Measurements from ENCODE around the gene TCL1B.

The TCL1B gene

DNA sequence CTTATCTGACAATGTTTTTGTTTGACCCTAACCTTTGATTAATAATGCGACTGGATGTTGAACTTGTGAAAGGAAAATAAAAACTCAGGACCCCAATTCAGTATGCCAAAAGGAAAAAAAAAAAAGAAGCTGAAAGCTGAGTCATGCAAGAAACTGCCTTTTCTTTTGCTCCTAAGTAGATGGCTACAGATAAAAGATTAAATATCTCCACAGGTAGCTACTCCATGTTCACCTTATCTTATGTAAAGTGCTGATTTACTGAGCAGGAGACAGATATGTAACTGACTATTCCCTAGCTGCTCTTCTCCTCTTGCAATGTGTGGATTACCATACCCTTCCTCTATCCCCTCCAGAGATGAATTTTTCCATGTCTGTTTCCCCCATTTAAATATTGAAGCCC, 30.8 kb upstream of the TCL1B start:
- DNase-seq (ENCODE audit: low spot score) = no peak
- peaks cover 20% of the 10 kb centered on the region for H3K27me3 ChIP-seq (ENCODE audit: insufficient read depth, poor library complexity, severe bottlenecking)
- ATAC-seq (ENCODE audit: low read depth) = no peak
- TF ChIP-seq, protein P1, sequence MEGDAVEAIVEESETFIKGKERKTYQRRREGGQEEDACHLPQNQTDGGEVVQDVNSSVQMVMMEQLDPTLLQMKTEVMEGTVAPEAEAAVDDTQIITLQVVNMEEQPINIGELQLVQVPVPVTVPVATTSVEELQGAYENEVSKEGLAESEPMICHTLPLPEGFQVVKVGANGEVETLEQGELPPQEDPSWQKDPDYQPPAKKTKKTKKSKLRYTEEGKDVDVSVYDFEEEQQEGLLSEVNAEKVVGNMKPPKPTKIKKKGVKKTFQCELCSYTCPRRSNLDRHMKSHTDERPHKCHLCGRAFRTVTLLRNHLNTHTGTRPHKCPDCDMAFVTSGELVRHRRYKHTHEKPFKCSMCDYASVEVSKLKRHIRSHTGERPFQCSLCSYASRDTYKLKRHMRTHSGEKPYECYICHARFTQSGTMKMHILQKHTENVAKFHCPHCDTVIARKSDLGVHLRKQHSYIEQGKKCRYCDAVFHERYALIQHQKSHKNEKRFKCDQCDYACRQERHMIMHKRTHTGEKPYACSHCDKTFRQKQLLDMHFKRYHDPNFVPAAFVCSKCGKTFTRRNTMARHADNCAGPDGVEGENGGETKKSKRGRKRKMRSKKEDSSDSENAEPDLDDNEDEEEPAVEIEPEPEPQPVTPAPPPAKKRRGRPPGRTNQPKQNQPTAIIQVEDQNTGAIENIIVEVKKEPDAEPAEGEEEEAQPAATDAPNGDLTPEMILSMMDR (IDR thresholded peaks at IDR 0.05; ENCODE audit: poor library complexity, severe bottlenecking) = no peak
- no peaks in the 10 kb centered on the region for H3K9me3 ChIP-seq (ENCODE audit: severe bottlenecking)
- no peaks in the 10 kb centered on the region for H3K4me1 ChIP-seq (ENCODE audit: insufficient read depth, poor library complexity, severe bottlenecking)
- H3K4me3 ChIP-seq (ENCODE audit: severe bottlenecking) = no peak overlapping the region
- H3K36me3 ChIP-seq (ENCODE audit: low read depth) = no peaks in the 10 kb centered on the region
- no peak overlapping the region for H3K27ac ChIP-seq (ENCODE audit: poor library complexity, severe bottlenecking)

DNA sequence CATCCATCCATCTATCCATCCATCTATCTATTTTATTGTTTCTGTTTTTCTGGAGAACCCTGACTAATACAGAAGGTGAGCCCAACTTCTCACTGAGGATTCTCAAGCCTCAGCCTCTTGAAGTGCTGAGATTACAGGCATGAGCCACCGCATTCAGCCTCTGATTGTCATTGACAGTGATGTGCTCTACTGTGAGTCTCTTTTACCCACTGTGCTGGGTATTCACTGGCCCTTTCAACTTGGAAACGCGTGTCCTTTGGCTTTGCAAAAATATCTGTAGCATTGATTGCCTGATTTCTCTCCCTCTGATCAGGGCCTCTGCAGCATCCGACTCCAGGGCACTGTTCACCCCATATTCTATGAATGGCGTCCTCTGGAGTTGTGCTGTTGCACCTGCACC, 29.6 kb upstream of the TCL1B start:
- H3K4me3 ChIP-seq (ENCODE audit: severe bottlenecking) = no peak overlapping the region
- ATAC-seq (ENCODE audit: low read depth) (no peak), DNase-seq (ENCODE audit: low spot score) (no peak)
- no peak overlapping the region for H3K27ac ChIP-seq (ENCODE audit: poor library complexity, severe bottlenecking)
- H3K27me3 ChIP-seq (ENCODE audit: insufficient read depth, poor library complexity, severe bottlenecking) = peaks cover 17% of the 10 kb centered on the region
- no peaks in the 10 kb centered on the region for H3K4me1 ChIP-seq (ENCODE audit: insufficient read depth, poor library complexity, severe bottlenecking)
- TF ChIP-seq, protein P1 (IDR thresholded peaks at IDR 0.05; ENCODE audit: poor library complexity, severe bottlenecking) = no peak
- H3K9me3 ChIP-seq (ENCODE audit: severe bottlenecking) = no peaks in the 10 kb centered on the region
- H3K36me3 ChIP-seq (ENCODE audit: low read depth) = no peaks in the 10 kb centered on the region

DNA sequence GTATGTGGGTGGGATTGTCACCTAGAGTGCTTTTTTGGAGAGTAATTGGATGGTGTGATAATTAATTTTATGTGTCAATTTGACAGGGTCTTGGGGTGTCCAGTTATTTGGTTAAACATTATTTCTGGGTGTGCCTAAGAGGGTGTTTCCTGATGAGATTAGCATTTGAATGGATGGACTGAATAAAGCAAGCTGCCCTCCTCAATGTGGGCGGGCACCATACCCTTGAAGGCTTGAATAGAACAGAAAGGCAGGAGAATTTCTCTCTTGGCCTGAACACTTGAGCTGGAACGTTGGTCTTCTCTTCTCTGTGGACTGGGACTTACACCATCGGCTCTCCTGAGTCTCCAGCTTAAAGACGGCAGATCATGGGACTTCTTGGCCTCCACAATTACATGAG, 28.8 kb upstream of the TCL1B start:
- no peaks in the 10 kb centered on the region for H3K36me3 ChIP-seq (ENCODE audit: low read depth)
- H3K4me1 ChIP-seq (ENCODE audit: insufficient read depth, poor library complexity, severe bottlenecking) = no peaks in the 10 kb centered on the region
- no peaks in the 10 kb centered on the region for H3K9me3 ChIP-seq (ENCODE audit: severe bottlenecking)
- no peak for DNase-seq (ENCODE audit: low spot score)
- peaks cover 17% of the 10 kb centered on the region for H3K27me3 ChIP-seq (ENCODE audit: insufficient read depth, poor library complexity, severe bottlenecking)
- TF ChIP-seq, protein P1 (IDR thresholded peaks at IDR 0.05; ENCODE audit: poor library complexity, severe bottlenecking) = no peak
- no peak overlapping the region for H3K4me3 ChIP-seq (ENCODE audit: severe bottlenecking)
- no peak for ATAC-seq (ENCODE audit: low read depth)
- no peak overlapping the region for H3K27ac ChIP-seq (ENCODE audit: poor library complexity, severe bottlenecking)

DNA sequence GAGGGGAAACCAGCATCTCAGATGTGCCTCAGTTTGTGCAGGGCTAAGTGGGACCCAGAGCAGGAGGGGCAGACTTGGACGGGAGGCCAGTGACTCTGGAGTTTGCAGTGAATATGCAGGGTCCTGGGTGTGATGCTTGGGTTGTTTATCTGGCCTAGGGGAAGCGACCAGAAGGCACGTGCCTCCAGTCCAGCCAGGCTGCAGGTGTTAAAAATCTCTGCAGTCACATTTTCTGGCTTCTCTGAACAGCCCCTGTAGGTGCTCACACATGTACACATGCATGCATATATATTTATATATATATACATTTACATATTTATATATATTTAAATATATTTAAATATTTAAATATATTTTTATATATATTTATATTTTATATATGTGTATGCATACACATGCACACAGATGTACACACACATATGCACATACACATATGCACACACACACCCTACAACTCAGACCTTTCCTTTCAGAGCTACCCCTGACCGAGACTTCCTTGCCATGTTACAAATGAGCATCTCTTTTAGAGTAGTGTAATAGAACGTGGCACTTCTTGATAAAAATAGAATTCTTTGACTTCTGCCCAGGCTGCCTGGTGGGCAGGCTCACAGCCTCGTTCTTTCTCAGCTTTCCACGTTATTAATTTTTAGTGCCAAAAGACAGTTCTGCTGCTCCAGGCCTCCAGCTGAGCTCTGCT, 26.8 kb upstream of the TCL1B start:
- Histone ChIP-seq H3K4me1 (ENCODE audit: insufficient read depth, poor library complexity, severe bottlenecking) (no peaks in the 10 kb centered on the region), H3K9me3 (ENCODE audit: severe bottlenecking) (no peaks in the 10 kb centered on the region), H3K27me3 (ENCODE audit: insufficient read depth, poor library complexity, severe bottlenecking) (peaks cover 17% of the 10 kb centered on the region), H3K36me3 (ENCODE audit: low read depth) (no peaks in the 10 kb centered on the region), H3K27ac (ENCODE audit: poor library complexity, severe bottlenecking) (no peak overlapping the region), H3K4me3 (ENCODE audit: severe bottlenecking) (no peak overlapping the region)
- TF ChIP-seq, protein P1 (IDR thresholded peaks at IDR 0.05; ENCODE audit: poor library complexity, severe bottlenecking) = no peak
- ATAC-seq (ENCODE audit: low read depth) = no peak
- DNase-seq (ENCODE audit: low spot score) = no peak

DNA sequence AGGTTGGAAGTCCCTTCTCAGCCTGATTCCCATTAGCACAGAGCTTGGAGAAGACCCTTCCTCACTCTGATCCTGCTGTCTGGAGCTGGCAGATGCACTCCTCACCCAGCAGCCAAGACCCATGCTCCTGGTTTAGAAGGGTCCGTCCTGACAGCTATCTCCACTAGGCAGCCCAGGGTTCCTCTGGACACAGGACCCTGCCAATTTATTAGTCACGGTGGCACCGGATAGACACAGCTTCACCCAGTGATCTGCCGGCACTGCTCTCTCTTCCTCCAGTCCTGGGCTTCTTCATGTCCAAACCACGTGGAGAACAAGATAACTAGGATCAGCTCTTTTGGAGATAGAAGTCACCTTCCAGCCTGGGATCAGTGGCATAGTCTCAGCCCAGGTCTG, 26.2 kb upstream of the TCL1B start:
- no peak for DNase-seq (ENCODE audit: low spot score)
- Histone ChIP-seq H3K4me3 (ENCODE audit: severe bottlenecking) (no peak overlapping the region), H3K27ac (ENCODE audit: poor library complexity, severe bottlenecking) (no peak overlapping the region), H3K36me3 (ENCODE audit: low read depth) (no peaks in the 10 kb centered on the region), H3K4me1 (ENCODE audit: insufficient read depth, poor library complexity, severe bottlenecking) (no peaks in the 10 kb centered on the region), H3K27me3 (ENCODE audit: insufficient read depth, poor library complexity, severe bottlenecking) (peaks cover 17% of the 10 kb centered on the region), H3K9me3 (ENCODE audit: severe bottlenecking) (no peaks in the 10 kb centered on the region)
- no peak for ATAC-seq (ENCODE audit: low read depth)
- TF ChIP-seq, protein P1 (IDR thresholded peaks at IDR 0.05; ENCODE audit: poor library complexity, severe bottlenecking) = no peak

All from RWPE2 (cell line).